Immature natural killer cell (primary cell): ENCODE results near the gene RTN4R. TPM values are rescaled to one million over a fixed set of nuclear protein-coding genes. Genes with fewer than 3 reads are reported as not detected.
"Not testable (repeated sequence)": the region's sequence is repeated elsewhere in the genome, so short reads cannot be mapped to it uniquely, and the experiment has no call there.

Experiments
- DNase-seq, 3 donors: peaks; one replicate each; pipeline ENCODE4 v3.0.0; 2022; ENCODE audit warnings: mixed read lengths in 1 of 3
- H3K27ac Mint-ChIP-seq, 6 donors: one replicate each; pipeline ENCODE4 v1.8.0; 2020; ENCODE audit warnings: mixed read lengths in 6 of 6, mild to moderate bottlenecking in 5 of 6, inconsistent platforms in 4 of 6, moderate library complexity in 3 of 6
- H3K27me3 Mint-ChIP-seq, 3 donors: one replicate each; pipeline ENCODE4 v1.8.0; 2020 to 2021; ENCODE audit warnings: low read depth in 3 of 3, mild to moderate bottlenecking in 3 of 3, mixed read lengths in 3 of 3, moderate library complexity in 3 of 3, inconsistent platforms in 1 of 3
- H3K36me3 Mint-ChIP-seq, 3 donors: one replicate each; pipeline ENCODE4 v1.8.0; 2020; ENCODE audit warnings: mixed read lengths in 3 of 3, inconsistent platforms in 2 of 3, mild to moderate bottlenecking in 2 of 3
- H3K4me1 Mint-ChIP-seq, 2 donors: one replicate each; pipeline ENCODE4 v1.8.0; 2020; ENCODE audit warnings: inconsistent platforms in 2 of 2, mild to moderate bottlenecking in 2 of 2, mixed read lengths in 2 of 2, moderate library complexity in 1 of 2
- H3K4me3 Mint-ChIP-seq, 5 donors: one replicate each; pipeline ENCODE4 v1.8.0; 2020; ENCODE audit warnings: mild to moderate bottlenecking in 5 of 5, mixed read lengths in 5 of 5, inconsistent platforms in 3 of 5, moderate library complexity in 3 of 5
- H3K9me3 Mint-ChIP-seq, 6 donors: one replicate each; pipeline ENCODE4 v1.8.0; 2020; ENCODE audit warnings: mild to moderate bottlenecking in 6 of 6, mixed read lengths in 6 of 6, inconsistent platforms in 4 of 6, moderate library complexity in 3 of 6
- polyA plus RNA-seq, 3 donors: library from polyadenylated mRNA; unstranded; fragments of 300-500 nt; fragmentation: Illumina TruSeq; gene quantifications; one replicate each; pipeline ENCODE4 v1.2.3, GENCODE V29; 2021

The RTN4R gene
- polyA plus RNA-seq, 3 donors from 2014 or later = 1.1 to 3.9 (median 2.2) TPM

GRCh38 chr22:20286312-20286660 lies 18.2 kb upstream of the RTN4R start:
- H3K4me3 Mint-ChIP-seq, H3K27me3 Mint-ChIP-seq, H3K9me3 Mint-ChIP-seq, H3K27ac Mint-ChIP-seq, H3K36me3 Mint-ChIP-seq, DNase-seq, H3K4me1 Mint-ChIP-seq: not testable (repeated sequence)

GRCh38 chr22:20285473-20286311 lies 17.6 kb upstream of the RTN4R start:
- H3K4me1 Mint-ChIP-seq, H3K27ac Mint-ChIP-seq, H3K36me3 Mint-ChIP-seq, H3K27me3 Mint-ChIP-seq, H3K4me3 Mint-ChIP-seq, H3K9me3 Mint-ChIP-seq: not testable (repeated sequence)
- DNase-seq = peak; percentile 70 to 76 (median 74)

- H3K4me3 Mint-ChIP-seq = no peak overlapping the region
- no peaks in the 10 kb centered on the region for H3K4me1 Mint-ChIP-seq
- no peaks in the 10 kb centered on the region for H3K9me3 Mint-ChIP-seq
- no peaks in the 10 kb centered on the region for H3K36me3 Mint-ChIP-seq
- H3K27ac Mint-ChIP-seq = no peak overlapping the region
- peaks cover 2 to 5% (median 2%) of the 10 kb centered on the region in 3 donors for H3K27me3 Mint-ChIP-seq
- no peak for DNase-seq
These were observed 16.5 kb upstream of the RTN4R start for GRCh38 chr22:20284471-20285086.

- no peaks in the 10 kb centered on the region for H3K9me3 Mint-ChIP-seq
- peaks cover 2 to 5% (median 2%) of the 10 kb centered on the region in 3 donors for H3K27me3 Mint-ChIP-seq
- DNase-seq = no peak
- H3K4me3 Mint-ChIP-seq = no peak overlapping the region
- no peaks in the 10 kb centered on the region for H3K36me3 Mint-ChIP-seq
- no peak overlapping the region for H3K27ac Mint-ChIP-seq
- H3K4me1 Mint-ChIP-seq = no peaks in the 10 kb centered on the region
These were observed 15.6 kb upstream of the RTN4R start for GRCh38 chr22:20283674-20284066.

- H3K36me3 Mint-ChIP-seq = no peaks in the 10 kb centered on the region
- no peak overlapping the region for H3K27ac Mint-ChIP-seq
- no peaks in the 10 kb centered on the region for H3K9me3 Mint-ChIP-seq
- peaks cover 2 to 5% (median 2%) of the 10 kb centered on the region in 3 donors for H3K27me3 Mint-ChIP-seq
- H3K4me1 Mint-ChIP-seq = no peaks in the 10 kb centered on the region
- no peak for DNase-seq
- H3K4me3 Mint-ChIP-seq = no peak overlapping the region
These were observed 15.0 kb upstream of the RTN4R start for GRCh38 chr22:20282901-20283673.

GRCh38 chr22:20281891-20282290 lies 13.8 kb upstream of the RTN4R start:
- Mint-ChIP-seq H3K27me3 (peaks cover 2 to 5% (median 2%) of the 10 kb centered on the region in 3 donors), H3K27ac (no peak overlapping the region), H3K4me3 (no peak overlapping the region), H3K4me1 (no peaks in the 10 kb centered on the region), H3K36me3 (no peaks in the 10 kb centered on the region), H3K9me3 (no peaks in the 10 kb centered on the region)
- no peak for DNase-seq

- not testable (repeated sequence) for H3K4me1 Mint-ChIP-seq
These were observed 13.4 kb upstream of the RTN4R start for GRCh38 chr22:20281473-20281872.

GRCh38 chr22:20280866-20281265 lies 12.7 kb upstream of the RTN4R start:
- no peak for DNase-seq
- no peak overlapping the region for H3K4me3 Mint-ChIP-seq
- H3K27me3 Mint-ChIP-seq = peaks cover 2 to 5% (median 2%) of the 10 kb centered on the region in 3 donors

More at GRCh38 chr22:20281473-20281872, 13.4 kb upstream of the RTN4R start:
- H3K9me3 Mint-ChIP-seq, DNase-seq, H3K27ac Mint-ChIP-seq, H3K4me3 Mint-ChIP-seq, H3K36me3 Mint-ChIP-seq, H3K27me3 Mint-ChIP-seq: not testable (repeated sequence)

GRCh38 chr22:20280163-20280562 lies 12.0 kb upstream of the RTN4R start:
- H3K4me3 Mint-ChIP-seq, H3K27me3 Mint-ChIP-seq, H3K27ac Mint-ChIP-seq, H3K9me3 Mint-ChIP-seq, DNase-seq, H3K36me3 Mint-ChIP-seq, H3K4me1 Mint-ChIP-seq: not testable (repeated sequence)

More at GRCh38 chr22:20280866-20281265, 12.7 kb upstream of the RTN4R start:
- H3K4me1 Mint-ChIP-seq = no peaks in the 10 kb centered on the region
- no peak overlapping the region for H3K27ac Mint-ChIP-seq
- no peaks in the 10 kb centered on the region for H3K36me3 Mint-ChIP-seq
- H3K9me3 Mint-ChIP-seq = no peaks in the 10 kb centered on the region

- H3K36me3 Mint-ChIP-seq = no peaks in the 10 kb centered on the region
- DNase-seq = no peak
- no peaks in the 10 kb centered on the region for H3K4me1 Mint-ChIP-seq
- no peak overlapping the region for H3K27ac Mint-ChIP-seq
- peaks cover 2% of the 10 kb centered on the region in 3 donors for H3K27me3 Mint-ChIP-seq
- no peaks in the 10 kb centered on the region for H3K9me3 Mint-ChIP-seq
- H3K4me3 Mint-ChIP-seq = no peak overlapping the region
These were observed 11.6 kb upstream of the RTN4R start for GRCh38 chr22:20279662-20280134.

GRCh38 chr22:20278726-20279490 lies 10.8 kb upstream of the RTN4R start:
- not testable (repeated sequence) for H3K4me3 Mint-ChIP-seq, H3K27me3 Mint-ChIP-seq, H3K9me3 Mint-ChIP-seq, DNase-seq, H3K36me3 Mint-ChIP-seq, H3K27ac Mint-ChIP-seq, H3K4me1 Mint-ChIP-seq

- H3K27me3 Mint-ChIP-seq, H3K4me1 Mint-ChIP-seq, H3K27ac Mint-ChIP-seq, DNase-seq, H3K36me3 Mint-ChIP-seq, H3K4me3 Mint-ChIP-seq, H3K9me3 Mint-ChIP-seq: not testable (repeated sequence)
These were observed 10.0 kb upstream of the RTN4R start for GRCh38 chr22:20277936-20278635.

GRCh38 chr22:20276468-20276867 lies 8.3 kb upstream of the RTN4R start:
- H3K9me3 Mint-ChIP-seq = no peaks in the 10 kb centered on the region
- H3K27ac Mint-ChIP-seq = peak overlapping the region in 1 of 6 donors; percentile 55
- no peaks in the 10 kb centered on the region for H3K36me3 Mint-ChIP-seq
- no peaks in the 10 kb centered on the region for H3K27me3 Mint-ChIP-seq
- no peak for DNase-seq
- H3K4me1 Mint-ChIP-seq = no peaks in the 10 kb centered on the region
- no peak overlapping the region for H3K4me3 Mint-ChIP-seq
